ENCODE measurements around the gene CCDC187. TPM values are rescaled to one million over a fixed set of nuclear protein-coding genes. Genes with fewer than 3 reads are reported as not detected.
A peak's percentile ranks its signal among the peaks of the same experiment; 100 is the strongest.

CCDC187 gene
- total and polyA plus RNA-seq, 2 of the 13 experiments (the other 11 are each of a cell fraction or from before 2014, with no cell fraction given), result 0.03 to 0.13 TPM

GRCh38 chr9:136245219-136246150, 58.4 kb downstream of the CCDC187 start, which contains the start of gene QSOX2 (continued):
- TF ChIP-seq TIGD3 (CRISPR knock-in tag; IDR thresholded peaks at IDR 0.05; ENCODE audit: borderline replicate concordance) (no peak), RFXAP (CRISPR knock-in tag; IDR thresholded peaks at IDR 0.05; ENCODE audit: borderline replicate concordance) (no peak), SIN3A (IDR thresholded peaks at IDR 0.05; ENCODE audit: borderline replicate concordance, low read depth, low read length) (peak; percentile 62; the same call in 1 of the 2 replicates), ESRRA (CRISPR knock-in tag; IDR thresholded peaks at IDR 0.05; ENCODE audit: low read depth) (no peak), XBP1 (CRISPR knock-in tag; IDR thresholded peaks at IDR 0.05) (no peak), HMGA1 (CRISPR knock-in tag; conservative IDR thresholded peaks at IDR 0.05) (no peak), HDAC6 (IDR thresholded peaks at IDR 0.05; ENCODE audit: low read depth, low read length) (no peak), ZNF703 (CRISPR knock-in tag; IDR thresholded peaks at IDR 0.05; ENCODE audit: borderline replicate concordance) (no peak), TEAD2 (CRISPR knock-in tag; IDR thresholded peaks at IDR 0.05) (no peak), ZNF839 (CRISPR knock-in tag; IDR thresholded peaks at IDR 0.05; ENCODE audit: borderline replicate concordance) (no peak), ZSCAN5A (CRISPR knock-in tag; IDR thresholded peaks at IDR 0.05; ENCODE audit: borderline replicate concordance) (no peak), ZSCAN30 (CRISPR knock-in tag; IDR thresholded peaks at IDR 0.05) (no peak), ZGPAT (CRISPR knock-in tag; IDR thresholded peaks at IDR 0.05) (peak; percentile 17; the same call in 1 of the 2 replicates), ZNF768 (CRISPR knock-in tag; IDR thresholded peaks at IDR 0.05) (peak; percentile 41; the same call in 1 of the 2 replicates), ZBTB20 (CRISPR knock-in tag; IDR thresholded peaks at IDR 0.05; ENCODE audit: borderline replicate concordance, low read depth) (no peak), ZNF629 (CRISPR knock-in tag; conservative IDR thresholded peaks at IDR 0.05) (no peak), ZNF607 (CRISPR knock-in tag; IDR thresholded peaks at IDR 0.05; ENCODE audit: borderline replicate concordance) (no peak)
- TF ChIP-seq, protein P1, sequence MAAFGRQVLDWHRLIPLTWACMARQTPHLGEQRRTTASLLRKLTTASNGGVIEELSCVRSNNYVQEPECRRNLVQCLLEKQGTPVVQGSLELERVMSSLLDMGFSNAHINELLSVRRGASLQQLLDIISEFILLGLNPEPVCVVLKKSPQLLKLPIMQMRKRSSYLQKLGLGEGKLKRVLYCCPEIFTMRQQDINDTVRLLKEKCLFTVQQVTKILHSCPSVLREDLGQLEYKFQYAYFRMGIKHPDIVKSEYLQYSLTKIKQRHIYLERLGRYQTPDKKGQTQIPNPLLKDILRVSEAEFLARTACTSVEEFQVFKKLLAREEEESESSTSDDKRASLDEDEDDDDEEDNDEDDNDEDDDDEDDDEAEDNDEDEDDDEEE (CRISPR knock-in tag; IDR thresholded peaks at IDR 0.05), result 0 out of 2 replicates have a peak, but pooled peaks have one; percentile 40
- TF ChIP-seq, protein P2, sequence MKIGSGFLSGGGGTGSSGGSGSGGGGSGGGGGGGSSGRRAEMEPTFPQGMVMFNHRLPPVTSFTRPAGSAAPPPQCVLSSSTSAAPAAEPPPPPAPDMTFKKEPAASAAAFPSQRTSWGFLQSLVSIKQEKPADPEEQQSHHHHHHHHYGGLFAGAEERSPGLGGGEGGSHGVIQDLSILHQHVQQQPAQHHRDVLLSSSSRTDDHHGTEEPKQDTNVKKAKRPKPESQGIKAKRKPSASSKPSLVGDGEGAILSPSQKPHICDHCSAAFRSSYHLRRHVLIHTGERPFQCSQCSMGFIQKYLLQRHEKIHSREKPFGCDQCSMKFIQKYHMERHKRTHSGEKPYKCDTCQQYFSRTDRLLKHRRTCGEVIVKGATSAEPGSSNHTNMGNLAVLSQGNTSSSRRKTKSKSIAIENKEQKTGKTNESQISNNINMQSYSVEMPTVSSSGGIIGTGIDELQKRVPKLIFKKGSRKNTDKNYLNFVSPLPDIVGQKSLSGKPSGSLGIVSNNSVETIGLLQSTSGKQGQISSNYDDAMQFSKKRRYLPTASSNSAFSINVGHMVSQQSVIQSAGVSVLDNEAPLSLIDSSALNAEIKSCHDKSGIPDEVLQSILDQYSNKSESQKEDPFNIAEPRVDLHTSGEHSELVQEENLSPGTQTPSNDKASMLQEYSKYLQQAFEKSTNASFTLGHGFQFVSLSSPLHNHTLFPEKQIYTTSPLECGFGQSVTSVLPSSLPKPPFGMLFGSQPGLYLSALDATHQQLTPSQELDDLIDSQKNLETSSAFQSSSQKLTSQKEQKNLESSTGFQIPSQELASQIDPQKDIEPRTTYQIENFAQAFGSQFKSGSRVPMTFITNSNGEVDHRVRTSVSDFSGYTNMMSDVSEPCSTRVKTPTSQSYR (CRISPR knock-in tag; IDR thresholded peaks at IDR 0.05; ENCODE audit: borderline replicate concordance), result no peak
